GM21619 (cell line): ENCODE measurements around the gene CLMP.
A peak's percentile ranks its signal among the peaks of the same experiment; 100 is the strongest.
"Not testable (repeated sequence)": the region's sequence is repeated elsewhere in the genome, so short reads cannot be mapped to it uniquely, and the experiment has no call there.

Source experiments
- ATAC-seq: cut with Tn5 transposase; IDR thresholded peaks from one replicate; pipeline ENCODE4 v1.9.1; 2021; ENCODE audit not compliant: unreplicated experiment

The CLMP gene

DNA sequence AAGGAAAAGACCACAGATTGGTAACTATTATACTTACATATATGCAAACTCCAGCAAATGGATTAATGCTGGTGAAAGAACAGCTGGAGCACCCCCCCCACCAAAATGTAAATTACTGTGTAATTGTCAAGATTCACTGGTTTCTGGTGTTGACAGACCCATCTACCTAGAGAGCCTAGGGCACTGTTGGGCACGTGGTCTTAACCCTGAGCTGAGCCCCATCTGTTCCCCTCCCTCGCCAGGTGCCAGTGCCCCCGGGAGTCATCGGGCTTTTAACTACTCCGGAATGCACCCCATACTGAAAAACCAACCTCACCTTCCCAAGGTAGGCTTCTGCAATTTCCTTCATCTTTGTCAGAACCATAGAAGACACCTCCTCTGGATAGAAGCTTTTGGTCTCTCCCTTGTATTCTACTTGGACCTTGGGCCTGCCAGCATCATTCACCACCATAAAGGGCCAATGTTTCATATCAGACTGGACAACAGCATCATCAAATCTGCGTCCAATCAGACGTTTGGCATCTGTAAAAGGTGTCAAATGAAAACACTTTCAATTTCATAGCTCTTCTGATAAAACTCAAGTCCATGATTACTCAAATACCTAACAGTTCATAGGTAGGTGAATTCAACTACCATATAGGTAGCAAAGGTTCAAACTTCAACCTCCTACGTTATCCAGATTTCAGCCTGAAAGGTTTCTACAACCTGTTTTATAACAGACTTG, 134.6 kb downstream of the CLMP start:
- ATAC-seq, result no peak

GRCh38 chr11:123059041-123059920, 135.8 kb downstream of the CLMP start:
- ATAC-seq, result not testable (repeated sequence)

GRCh38 chr11:123057661-123058305, 137.3 kb downstream of the CLMP start:
- ATAC-seq, result no peak

- ATAC-seq, result no peak
These were observed 138.1 kb downstream of the CLMP start for GRCh38 chr11:123056835-123057491.

DNA sequence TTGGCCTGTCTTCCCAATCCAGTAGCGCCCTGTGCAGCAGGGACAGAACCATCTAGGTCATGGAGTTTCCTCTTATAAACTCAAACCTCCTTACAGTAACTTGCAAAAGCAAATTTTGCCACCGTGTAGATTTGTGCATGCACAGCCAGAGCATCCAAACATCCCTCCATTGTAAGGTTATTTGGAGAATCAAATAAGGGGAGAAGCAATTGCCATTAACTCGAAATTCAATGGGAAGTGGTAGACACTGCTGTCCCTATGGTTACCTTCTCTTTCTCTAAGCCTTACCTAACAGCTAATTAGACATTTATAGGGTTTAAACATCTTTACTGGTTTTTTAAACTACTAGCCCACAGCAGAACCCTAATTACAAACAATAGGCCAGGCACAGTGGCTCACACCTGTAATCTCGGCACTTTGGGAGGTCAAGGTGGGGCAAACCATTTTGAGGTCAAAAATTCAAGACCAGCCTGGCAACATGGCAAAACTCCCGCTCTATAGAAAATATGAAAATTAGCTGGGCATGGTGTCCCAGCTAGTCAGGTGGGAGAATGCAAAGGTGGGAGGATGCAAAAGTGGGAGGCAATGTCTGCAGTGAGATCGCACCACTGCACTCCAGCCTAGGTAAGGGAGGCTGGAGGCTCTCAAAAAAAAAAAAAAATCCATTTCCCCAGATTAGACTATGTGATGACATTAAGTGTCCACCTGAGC, 139.7 kb downstream of the CLMP start:
- no peak for ATAC-seq

DNA sequence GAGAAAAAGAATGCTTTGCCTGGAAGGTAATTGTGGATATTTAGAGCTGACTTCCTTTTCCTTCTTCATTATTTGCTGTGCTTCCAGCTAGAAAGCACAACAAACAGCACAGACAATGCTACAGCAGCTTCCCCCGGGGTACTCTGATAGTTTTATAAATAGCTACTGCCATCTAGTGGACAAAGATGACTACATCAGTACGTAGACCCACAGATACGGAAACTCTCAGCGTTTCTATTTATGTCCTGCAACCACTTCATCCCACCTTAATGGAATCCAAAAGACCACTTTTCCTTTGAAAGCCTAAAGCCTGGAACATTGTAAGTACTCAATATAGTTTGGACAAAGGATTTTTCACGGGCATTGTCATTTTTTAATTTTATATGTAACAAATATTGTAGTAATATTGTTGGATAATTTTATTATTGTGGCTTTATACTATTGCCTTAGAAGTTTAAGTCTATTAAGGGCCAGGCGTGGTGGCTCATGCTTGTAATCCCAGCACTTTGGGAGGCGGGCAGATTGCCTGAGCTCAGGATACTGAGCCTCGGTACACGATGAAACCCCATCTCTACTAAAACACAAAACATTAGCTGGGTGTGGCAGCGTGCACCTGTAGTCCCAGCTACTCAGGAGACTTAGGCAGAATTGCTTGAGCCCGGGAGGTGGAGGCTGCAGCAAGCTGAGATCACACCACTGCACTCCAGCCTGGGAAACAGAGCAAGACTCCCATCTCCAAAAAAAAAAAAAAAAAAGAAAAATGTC, 140.6 kb downstream of the CLMP start:
- peak; percentile 79 for ATAC-seq

GRCh38 chr11:123052901-123053721, 141.9 kb downstream of the CLMP start:
- ATAC-seq, result no peak

DNA sequence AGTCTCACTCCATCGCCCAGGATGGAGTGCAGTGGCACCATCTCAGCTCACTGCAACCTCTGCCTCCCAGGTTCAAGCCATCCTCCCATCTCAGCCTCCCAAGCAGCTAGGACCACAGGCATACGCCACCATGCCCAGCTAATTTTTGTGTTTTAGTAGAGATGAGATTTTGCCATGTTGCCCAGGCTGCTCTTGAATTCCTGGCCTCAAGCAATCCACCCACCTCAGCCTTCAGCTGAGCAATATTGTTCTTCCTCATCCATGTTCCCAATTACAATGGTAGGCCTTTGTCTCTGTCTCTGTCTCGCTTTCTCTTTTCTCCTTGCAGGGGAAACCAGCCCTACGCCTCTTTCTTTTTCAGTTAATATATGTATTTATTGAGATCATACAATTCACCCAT, 143.4 kb downstream of the CLMP start:
- no peak for ATAC-seq

- ATAC-seq, result no peak
These were observed 143.9 kb downstream of the CLMP start for GRCh38 chr11:123051146-123051545.

DNA sequence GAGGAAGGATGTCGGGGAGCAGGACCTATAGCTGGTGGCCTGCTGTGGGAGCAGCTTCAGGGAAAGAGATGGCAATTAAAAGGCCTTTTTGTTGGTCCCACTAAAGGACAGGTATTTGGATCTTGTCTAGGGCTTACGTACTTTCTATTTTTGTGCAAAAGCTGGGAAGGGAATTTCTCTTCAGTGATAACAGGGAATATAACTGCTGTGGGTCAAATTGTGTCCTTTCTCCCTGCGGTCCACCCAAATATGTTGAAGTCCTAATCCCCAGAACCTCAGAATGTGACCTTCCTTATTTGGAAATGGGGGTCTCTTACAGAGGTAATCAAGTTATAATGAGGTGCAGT, 147.1 kb downstream of the CLMP start:
- ATAC-seq, result no peak

GRCh38 chr11:123047266-123047946, 147.6 kb downstream of the CLMP start:
- ATAC-seq, result no peak

GRCh38 chr11:123046473-123047259, 148.4 kb downstream of the CLMP start:
- ATAC-seq, result no peak

DNA sequence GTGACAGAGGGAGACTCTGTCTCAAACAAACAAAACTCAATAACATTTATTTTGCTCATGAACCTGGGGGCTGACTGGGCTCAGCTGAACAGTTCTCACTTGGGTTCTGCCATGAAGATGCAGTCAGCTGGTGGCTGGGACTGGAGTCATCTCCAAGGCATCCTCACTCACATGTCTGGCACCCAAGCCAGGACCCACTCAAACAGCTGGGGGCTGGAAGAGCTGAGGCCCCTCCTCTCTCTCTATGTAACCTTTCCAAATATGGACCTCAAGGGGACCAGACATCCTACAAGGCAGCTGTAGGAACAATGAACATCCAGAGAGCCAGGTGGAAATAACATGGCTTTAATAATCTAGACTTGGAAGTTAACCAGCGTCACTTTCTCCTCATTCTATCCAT, 149.9 kb downstream of the CLMP start:
- ATAC-seq, result no peak

GRCh38 chr11:123041185-123041584, 153.9 kb downstream of the CLMP start:
- no peak for ATAC-seq

DNA sequence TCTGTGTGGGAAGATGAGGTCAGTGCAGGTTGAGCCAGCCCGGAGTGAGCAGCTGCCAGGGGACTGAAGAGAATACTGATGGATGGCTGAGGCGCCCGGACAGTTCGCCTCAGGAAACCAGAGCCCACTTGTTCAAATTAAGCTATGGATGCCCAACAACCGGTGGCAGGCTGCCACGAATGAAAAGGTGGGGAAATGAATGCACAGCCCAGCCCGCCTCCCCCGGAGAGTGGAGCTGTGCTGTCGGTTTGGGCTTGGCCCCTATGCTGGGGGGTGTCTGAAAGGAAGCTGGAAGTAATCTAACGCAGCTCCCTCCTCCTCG, 155.0 kb downstream of the CLMP start:
- no peak for ATAC-seq

GRCh38 chr11:123035831-123036230, 159.2 kb downstream of the CLMP start:
- no peak for ATAC-seq

GRCh38 chr11:123034597-123034996, 160.5 kb downstream of the CLMP start:
- no peak for ATAC-seq

DNA sequence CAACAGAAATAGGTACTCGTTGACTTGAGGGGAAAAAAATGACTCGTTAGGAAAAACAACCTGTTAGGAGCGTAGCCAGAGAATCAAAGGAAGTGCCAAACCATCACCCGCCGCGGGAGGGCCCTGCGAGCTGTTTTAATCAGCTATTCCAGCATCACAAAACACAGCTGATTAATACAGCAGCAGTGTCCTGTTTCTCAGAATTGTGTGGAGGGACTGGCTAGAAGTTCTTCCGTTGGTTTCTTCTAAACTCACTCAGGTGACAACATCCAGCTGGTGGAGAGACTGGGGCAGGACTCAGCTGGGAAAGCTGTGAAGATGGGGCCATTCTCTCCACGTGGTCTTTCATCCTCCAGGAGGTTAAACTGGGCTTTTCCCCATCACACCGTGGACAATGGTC, 161.2 kb downstream of the CLMP start:
- ATAC-seq, result no peak
